Measurements from ENCODE around the gene PGBD5.
A peak's percentile ranks its signal among the peaks of the same experiment; 100 is the strongest.
"Not testable (repeated sequence)": the region's sequence is repeated elsewhere in the genome, so short reads cannot be mapped to it uniquely, and the experiment has no call there.

Gene PGBD5

DNA sequence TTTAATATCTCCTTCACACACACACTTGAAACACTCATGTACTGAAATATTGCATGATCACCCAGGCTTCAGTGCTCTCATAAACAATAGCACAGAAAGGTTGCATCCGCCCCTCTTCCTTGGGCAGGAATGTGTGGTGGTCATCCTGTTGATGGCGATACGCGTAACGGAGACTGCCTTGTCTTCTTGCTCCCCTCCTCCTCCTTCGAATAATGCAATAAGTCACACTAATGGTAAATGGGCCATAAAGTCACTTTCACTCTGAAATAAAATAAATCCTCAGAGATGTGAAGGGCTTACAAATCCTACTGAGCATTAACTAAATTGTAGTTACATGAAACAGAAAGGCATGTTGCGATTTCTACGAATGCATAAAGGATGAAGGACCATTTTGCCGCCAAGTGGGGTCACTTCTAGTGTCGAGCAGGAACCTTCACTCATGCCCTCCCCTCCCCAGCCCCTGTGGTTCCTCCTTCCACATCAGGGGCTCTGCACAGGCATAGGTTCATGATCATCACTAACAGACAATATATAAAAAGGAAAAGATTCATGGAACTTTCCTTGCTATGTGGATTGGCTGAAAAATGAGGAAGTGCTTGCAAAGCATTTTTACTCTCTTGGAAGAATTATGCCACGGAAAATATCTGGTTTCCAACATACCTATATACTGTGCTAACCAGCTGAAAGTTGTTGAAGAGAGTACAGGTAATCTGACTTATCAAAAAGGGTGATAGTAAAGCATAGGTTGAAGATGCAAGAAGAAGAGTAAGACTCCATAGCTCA lies 1.2 kb upstream of the PGBD5 start:
- DNase-seq (ENCODE audit: low read depth, low spot score) = no peak
- no peak overlapping the region for H3K4me3 ChIP-seq (ENCODE audit: low read length)

DNA sequence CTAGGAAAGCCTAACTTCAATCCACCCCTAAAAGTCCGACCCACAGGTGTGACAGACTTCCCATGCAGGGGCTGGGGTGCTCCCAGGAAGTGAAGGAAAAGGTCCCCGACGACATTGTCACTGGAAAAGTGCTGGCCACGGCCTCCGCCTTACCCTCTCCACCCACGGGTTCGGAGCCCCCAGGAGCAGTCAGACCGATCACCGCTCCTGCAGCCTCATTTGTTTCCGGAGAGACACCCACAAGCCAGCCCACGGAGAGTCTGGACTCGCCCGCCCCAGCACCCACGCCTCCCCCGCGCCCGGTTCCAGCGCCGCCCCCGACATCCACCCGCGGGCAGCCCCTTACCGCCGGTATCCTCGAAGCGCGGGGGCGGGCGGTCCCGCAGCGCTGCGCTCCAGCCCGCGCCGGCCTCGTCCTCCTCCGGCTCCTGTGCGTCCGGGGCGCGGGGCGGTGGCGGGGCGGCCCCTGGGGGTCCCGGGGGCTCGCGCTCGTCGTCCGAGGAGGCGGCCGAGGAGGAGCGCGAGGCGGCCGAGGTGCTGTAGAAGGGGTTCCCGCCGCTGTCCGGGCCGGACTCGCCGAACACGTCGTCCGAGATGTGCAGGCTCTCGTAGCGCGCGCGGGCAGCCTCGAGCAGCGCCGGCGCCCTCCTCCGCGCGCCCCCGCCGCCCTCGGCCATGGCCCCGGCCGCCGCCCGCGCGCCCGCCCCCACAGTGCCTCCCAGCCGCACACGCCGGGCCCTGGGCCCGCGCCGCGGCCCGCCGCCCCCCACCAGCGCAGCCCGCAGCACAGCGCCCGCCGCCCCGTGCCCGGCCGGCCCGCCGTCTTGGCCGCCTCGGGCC lies 660 bp downstream of the PGBD5 start:
- peak overlapping the region; percentile 55 for H3K4me3 ChIP-seq (ENCODE audit: low read length)
- no peak for DNase-seq (ENCODE audit: low read depth, low spot score)

DNA sequence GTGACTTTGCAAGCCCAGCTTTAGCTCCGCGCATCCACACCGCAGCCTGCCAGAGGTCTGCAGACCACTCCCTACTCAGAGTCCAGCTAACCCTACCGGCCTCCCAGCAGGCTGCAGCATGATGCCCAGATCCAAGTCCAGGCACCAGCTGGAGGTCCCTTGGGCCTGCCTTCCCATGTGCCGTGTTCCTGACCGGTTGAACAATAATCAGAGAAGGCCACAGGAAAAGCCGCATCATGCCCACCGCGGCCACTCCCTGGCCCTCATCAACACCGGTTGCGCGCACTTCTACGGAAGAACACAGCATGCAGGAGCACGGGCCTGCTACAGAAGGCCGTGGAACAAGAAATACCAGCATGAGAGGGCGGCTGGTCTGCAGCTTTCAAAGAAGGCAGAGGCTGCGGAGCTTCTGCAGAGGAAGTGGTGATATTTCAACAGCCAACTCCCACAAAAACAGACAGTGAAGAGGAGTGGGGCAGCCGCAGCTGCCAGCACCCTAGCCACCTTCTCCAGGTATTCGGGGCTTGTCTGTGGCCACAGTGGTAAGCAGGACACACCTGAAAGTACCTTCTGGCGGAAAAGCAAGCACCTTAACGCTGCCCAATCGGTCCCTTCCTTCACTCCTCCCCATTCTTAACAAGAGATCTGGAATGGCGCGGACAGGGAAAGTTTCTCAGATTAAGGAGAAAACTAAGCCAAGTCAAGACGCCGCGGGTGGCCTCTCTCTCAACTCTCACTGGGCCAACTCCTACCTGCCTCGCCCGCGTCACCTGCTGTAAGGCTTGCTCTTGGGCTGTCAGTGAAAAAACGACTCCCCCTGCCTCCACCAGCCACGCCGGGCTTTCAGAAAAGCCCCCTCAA lies 1.5 kb downstream of the PGBD5 start:
- DNase-seq (ENCODE audit: low read depth, low spot score) = peak; percentile 70

DNA sequence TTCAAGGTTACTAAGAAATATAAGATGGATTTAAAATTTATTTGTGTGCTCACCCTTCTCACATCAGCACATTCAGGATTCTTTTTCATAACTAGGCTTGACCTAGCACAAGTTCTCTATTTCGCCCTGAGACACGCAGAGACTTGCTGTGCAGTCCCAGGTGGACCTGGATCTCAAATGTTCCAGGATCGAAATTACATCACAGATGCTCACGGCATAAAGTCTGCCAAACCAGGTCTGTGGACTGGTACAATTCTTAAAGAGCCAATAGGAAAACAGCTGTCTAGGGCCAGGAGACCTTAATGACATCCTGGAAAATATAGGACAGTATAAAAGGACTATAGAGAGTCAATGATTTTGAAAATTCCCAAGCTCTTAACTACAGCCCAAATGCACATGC lies 2.2 kb downstream of the PGBD5 start:
- H3K4me3 ChIP-seq (ENCODE audit: low read length) = no peak overlapping the region; the same call in 1 of the 2 replicates
- DNase-seq (ENCODE audit: low read depth, low spot score) = no peak

More for the DNA sequence above, 1.5 kb downstream of the PGBD5 start:
- H3K4me3 ChIP-seq (ENCODE audit: low read length) = peak overlapping the region; percentile 55

DNA sequence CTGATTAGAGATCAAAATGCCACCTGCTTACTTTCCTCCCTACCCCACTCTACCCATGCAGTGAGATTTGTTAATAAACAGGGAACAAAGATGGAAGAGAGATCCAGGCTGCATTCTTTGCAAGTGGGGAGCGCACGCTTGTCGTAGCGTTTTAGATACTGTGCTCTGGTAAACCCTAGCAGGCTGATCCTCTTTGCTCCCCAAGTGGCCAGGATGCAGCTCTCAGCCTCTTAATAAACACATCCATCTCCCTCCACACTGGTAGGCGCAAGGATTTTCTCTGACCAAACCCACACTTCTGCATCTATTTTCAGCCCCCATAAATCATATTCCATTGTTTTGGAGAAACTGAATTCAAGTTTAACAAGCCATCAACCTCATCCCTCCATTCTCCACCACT lies 2.9 kb downstream of the PGBD5 start:
- no peak overlapping the region for H3K4me3 ChIP-seq (ENCODE audit: low read length)
- DNase-seq (ENCODE audit: low read depth, low spot score) = no peak

DNA sequence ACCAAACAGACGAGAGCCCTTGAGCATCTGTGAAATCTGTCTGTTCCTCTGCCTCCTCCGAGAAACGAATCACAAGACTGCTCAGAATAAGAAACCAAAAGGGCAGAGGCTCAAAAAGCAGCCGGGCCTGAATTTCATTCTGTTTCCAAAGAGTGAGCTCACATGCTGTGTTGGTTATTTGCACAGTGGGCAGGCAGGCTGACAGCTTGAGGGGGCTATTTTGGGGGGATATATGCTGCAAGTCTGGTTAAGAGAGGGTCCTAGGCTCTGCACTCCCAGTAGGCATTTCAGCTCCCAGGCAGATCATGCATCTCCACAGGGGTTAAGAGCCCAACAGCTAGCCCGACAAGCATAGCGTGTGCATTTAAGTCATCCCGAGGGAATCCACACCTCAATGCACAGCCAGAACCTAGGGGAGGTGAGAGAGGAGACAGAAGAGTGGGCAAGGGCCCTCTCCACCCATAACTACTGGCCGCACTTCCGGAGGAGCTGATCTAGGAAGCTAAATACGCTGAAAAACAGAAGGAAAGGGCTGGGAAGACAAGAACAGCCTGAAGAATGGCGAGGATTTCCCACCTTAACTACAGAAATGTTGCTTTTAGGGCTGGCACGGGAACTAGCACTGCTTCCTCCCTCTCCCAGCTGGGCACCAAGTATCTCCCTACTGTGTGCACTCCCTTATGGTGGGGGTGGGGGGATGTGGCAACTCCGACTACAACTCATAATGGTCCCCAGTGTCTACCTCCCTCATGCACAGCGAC lies 3.7 kb downstream of the PGBD5 start:
- no peak for DNase-seq (ENCODE audit: low read depth, low spot score)
- no peak overlapping the region for H3K4me3 ChIP-seq (ENCODE audit: low read length)

DNA sequence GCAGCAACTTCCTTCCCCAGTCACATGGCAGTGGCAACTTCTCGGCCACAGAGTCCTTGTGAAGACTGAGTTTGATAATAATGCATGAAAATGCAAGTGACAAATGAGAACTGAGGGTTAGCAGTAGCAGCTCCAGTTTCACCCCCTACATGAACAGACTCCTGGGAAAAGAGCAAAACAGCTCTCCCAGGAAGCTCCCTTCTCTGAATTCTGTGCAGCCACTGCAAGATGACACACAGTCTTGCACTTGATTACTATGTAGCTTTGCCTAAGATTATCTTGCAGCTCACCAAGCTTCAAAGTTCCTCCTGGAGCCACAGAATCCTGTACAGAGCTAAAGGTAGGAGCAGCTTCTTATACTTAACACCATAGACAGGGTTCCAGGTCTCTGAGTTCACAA lies 4.7 kb downstream of the PGBD5 start:
- H3K4me3 ChIP-seq (ENCODE audit: low read length) = no peak overlapping the region
- no peak for DNase-seq (ENCODE audit: low read depth, low spot score)

DNA sequence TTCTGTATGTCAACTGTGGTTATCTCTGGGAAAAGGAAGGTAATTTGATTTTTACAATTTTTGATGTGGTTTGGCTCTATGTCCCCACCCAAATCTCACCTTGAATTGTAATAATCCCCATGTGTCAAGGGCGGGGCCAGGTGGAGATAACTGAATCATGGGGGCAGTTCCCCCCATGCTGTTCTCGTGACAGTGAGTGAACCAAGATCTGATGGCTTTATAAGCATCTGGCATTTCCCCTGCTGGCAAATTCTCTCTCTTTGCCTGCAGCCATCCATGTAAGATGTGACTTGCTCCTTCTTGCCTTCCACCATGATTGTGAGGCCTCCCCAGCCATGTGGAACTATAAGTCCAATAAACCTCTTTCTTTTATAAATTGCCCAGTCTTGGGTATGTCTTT lies 5.8 kb downstream of the PGBD5 start:
- H3K4me3 ChIP-seq (ENCODE audit: low read length) = not testable (repeated sequence)

DNA sequence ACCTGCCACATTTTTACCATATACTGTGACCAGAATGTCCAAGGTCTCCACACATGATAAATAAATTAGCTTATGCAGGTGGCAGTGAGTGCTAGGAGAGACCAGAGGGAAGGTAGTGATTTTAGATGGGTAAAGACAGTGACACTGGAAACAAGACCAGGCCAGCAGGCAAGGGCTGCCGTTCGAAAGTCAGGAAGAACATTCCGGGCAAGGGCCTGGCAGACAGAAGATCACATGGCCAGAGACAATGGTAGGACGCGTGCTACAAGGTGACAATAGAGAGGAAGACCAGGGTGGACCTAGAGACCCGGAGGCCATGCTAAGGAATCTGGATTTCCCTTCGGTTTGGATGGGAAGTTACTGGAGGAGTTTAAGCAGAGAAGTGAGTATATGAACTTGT lies 9.7 kb downstream of the PGBD5 start:
- no peak for DNase-seq (ENCODE audit: low read depth, low spot score)
- no peak overlapping the region for H3K4me3 ChIP-seq (ENCODE audit: low read length)

More for the DNA sequence above, 5.8 kb downstream of the PGBD5 start:
- DNase-seq (ENCODE audit: low read depth, low spot score) = not testable (repeated sequence)

DNA sequence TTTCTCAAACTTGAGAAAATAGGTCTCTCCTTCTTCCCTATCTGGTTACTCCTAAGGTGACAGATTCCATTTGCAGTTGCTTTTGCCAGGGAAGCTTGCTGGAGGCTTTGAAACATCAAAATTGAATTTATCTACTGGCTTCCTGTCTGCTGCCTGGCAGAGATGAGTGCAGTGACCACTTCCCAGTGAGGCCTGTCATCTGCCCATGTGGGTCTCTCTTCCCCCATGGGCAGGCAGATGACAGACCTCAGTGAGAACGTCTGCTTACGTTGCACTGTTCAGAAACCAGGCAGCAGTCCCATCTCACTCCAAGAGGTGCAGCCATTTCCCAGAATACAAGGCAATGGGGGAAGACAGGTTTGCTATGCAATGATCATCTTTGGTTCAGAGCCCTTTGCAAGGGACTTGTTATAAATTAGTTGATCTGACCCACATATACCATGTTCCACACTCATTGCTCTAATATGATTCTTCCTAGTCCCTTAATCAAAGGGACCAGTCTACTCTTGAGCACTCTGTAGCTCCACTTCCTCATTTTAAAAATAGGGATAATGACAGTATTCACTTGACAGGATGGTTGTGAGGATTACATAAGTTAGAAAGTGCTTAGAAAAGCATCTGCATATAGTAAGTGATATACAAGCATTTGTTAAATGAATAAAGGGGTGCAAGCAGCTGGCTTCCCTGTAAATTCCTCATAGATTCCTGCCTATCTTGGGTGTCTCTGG lies 10.6 kb downstream of the PGBD5 start:
- no peak overlapping the region for H3K4me3 ChIP-seq (ENCODE audit: low read length)
- no peak for DNase-seq (ENCODE audit: low read depth, low spot score)

DNA sequence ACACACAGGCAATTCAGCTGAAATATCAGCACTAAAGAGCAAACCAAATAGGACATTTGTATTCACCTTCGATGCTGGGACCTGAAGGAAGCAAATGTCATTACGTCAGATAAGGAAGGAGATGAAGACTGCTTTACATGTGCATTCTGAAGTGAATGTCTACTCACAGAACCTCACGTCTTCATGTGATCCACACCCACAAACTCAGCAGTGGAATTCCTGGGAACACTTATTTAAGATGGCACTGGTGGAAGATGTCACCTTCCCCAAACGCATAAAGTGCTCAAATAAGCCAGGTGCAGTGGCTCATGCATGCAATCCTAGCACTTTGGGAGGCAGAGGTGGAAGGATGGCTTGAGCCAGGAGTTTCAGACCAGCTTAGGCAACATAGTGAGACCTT lies 11.4 kb downstream of the PGBD5 start:
- no peak overlapping the region for H3K4me3 ChIP-seq (ENCODE audit: low read length)
- no peak for DNase-seq (ENCODE audit: low read depth, low spot score)

DNA sequence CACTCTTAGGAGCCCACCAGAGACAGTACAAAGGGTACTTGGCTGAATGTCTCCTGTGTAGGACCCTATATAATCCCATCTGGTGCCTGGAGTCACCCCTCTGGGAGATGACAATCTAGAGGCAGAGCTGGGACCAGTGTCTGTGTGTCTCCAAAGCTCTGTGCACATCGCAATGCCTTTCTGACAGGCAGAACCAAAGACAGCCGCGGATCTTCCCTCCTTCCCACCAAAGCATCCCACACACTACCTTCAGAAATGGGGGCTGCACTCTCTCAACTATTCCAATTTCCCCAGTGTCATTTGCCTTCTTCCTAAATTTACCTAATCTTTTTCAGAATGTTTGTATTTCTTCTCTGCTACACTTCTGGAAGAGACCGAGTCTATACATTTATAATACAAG lies 12.0 kb downstream of the PGBD5 start:
- no peak overlapping the region for H3K4me3 ChIP-seq (ENCODE audit: low read length)
- no peak for DNase-seq (ENCODE audit: low read depth, low spot score)

DNA sequence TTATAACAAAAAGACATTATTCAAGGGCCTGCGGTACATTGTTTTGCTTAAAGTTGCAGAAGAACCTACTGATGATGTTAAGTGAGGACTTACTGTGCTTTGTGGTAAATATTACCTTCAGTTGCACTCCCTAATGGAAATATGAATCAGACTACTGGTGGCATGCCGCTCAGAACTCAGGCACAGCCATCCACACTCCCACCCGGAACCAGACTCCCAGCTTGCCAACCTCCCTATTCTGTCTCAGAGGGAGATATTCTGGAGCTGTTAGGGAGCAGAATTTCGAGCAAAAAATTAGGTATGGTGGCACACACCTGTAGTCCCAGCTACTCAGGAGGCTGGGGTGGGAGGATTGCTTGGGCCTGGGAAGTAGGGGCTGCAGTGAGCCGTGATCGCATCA lies 13.1 kb downstream of the PGBD5 start:
- no peak for DNase-seq (ENCODE audit: low read depth, low spot score)

DNA sequence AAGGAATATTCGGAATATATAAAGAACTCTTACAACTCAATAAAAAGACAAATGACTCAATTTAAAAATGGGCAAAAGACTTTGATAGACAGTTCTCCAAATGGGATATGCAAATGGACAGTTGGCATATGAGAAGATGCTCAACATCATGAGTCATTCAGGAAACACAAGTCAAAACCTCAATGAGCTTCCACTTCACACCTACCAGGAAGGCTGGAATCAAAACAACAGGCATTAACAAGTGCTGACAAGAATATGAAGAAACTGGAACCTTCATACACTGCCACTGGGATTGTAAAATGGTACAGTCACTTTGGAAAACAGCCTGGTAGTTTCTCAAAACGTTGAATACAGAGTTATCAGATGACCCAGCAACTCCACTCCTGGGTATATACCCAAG lies 17.2 kb downstream of the PGBD5 start:
- no peak for DNase-seq (ENCODE audit: low read depth, low spot score)

More for the DNA sequence above, 13.1 kb downstream of the PGBD5 start:
- no peak overlapping the region for H3K4me3 ChIP-seq (ENCODE audit: low read length)

DNA sequence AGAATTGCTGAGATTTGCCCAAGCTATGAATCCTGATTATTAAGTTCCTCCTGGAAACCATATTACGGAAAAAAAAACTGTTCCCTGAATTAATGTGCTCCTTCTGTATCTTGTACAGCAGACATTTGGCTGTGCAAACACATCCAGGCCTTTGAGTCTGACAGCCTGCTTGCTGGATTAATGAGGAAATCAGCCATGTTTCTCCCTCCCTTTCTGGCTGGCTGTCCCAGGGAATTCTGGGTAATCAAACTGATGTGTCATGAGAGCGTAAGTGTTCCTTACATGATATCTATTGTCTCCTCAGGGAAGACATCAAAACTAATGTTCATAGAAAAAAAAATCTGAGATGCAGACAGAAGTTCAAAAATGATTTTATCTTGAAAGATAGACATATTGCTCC lies 18.8 kb downstream of the PGBD5 start:
- DNase-seq (ENCODE audit: low read depth, low spot score) = no peak
- no peak overlapping the region for H3K4me3 ChIP-seq (ENCODE audit: low read length)

More for the DNA sequence above, 17.2 kb downstream of the PGBD5 start:
- no peak overlapping the region for H3K4me3 ChIP-seq (ENCODE audit: low read length)

DNA sequence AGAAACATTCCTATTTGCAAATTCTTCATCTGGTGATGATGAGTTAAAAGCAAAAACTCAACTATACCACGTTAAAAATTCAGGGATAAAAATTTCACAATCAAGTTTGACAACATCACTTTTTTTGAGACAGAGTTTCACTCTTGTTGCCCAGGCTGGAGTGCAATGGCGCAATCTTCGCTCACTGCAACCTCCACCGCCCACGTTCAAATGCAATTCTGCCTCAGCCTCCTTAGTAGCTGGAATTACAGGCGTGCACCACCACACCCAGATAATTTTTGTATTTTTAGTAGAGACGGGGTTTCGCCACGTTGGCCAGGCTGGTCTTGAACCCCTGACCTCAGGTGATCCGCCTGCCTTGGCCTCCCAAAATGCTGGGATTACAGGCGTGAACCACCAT lies 19.4 kb downstream of the PGBD5 start:
- DNase-seq (ENCODE audit: low read depth, low spot score); H3K4me3 ChIP-seq (ENCODE audit: low read length): not testable (repeated sequence)

DNA sequence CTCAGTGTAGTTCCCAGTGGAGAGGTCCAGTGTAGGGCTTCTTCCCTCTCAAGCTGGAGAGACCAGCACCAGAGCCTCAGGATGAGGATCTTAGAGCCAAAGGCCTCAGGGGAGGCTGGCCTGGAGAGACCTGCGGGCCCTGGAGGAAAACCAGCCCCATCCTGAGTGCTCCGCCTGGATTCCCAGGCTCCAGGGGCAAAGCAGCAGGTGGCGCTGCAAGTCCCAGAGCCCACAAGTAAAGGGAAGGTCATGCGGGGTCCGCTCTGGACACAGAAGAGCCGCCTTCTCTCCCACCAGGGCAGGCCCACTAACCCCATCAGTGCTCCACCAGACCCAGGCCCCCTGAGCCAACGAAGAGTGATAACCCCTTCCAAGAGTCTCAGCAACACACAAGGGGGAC lies 22.7 kb downstream of the PGBD5 start:
- no peak overlapping the region for H3K4me3 ChIP-seq (ENCODE audit: low read length)
- no peak for DNase-seq (ENCODE audit: low read depth, low spot score)

DNA sequence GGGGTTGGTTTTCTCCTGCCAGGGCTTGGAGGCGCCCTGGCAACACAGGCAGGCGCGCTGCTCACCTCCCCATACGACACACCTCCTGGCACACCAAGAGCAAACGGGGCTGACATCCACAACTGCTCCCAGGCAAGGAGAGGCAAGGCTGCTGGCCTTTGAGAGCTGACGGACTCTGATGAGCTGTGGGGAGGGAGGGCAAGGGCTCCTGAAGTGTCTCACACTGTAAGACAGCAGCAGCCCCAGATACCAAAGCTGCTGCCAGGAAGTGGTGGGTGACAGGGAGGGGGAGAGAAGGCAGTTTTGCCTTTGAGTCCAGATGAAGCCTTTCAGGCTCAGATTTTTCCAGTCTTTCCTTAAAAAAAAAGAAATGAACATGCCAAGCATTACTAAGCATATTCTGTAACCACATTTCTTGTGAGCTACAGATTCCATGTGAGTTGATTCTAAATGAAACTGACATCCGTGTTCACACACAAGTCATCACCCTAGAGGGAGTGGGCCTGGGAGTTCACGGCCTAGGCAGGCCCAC lies 24.3 kb downstream of the PGBD5 start:
- peak; percentile 23 for DNase-seq (ENCODE audit: low read depth, low spot score)
- H3K4me3 ChIP-seq (ENCODE audit: low read length) = no peak overlapping the region
